ENCODE data around the gene STK24.
A peak's percentile ranks its signal among the peaks of the same experiment; 100 is the strongest.

The STK24 gene

DNA sequence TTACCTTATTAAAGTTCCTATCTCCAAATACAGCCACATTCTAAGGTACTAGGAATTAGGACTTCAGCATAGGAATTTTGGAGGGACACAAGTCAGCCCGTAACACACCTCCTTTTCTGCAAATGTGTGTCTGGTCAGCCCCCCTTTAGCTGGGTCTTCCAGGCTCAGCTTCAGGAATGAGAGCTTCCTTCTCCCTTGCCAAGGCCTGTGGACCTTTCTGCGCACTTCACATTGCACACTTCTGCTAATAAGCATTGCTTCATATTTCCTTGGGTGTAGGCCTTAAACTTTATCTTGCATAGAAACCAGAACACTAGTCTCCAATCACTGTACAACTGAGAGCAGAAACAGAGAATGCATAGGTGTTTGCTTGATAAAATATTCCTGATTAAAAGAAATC, 4.5 kb upstream of the STK24 start:
- H3K36me3 ChIP-seq = no peaks in the 10 kb centered on the region
- H3K4me1 ChIP-seq (ENCODE audit: control insufficient read depth in 1 of 2, insufficient read depth in 1 of 2, low read depth in 1 of 2, low read length in 1 of 2) = peaks cover 22 to 39% of the 10 kb centered on the region in 2 experiments
- no peak for TF ChIP-seq CTCF (IDR thresholded peaks at IDR 0.05)
- no peak overlapping the region for H3K4me3 ChIP-seq (ENCODE audit: low read depth in 1 of 2, low read length in 1 of 2)
- H3K27ac ChIP-seq = peak overlapping the region; percentile 71
- no peaks in the 10 kb centered on the region for H3K27me3 ChIP-seq
- no peaks in the 10 kb centered on the region for H3K9me3 ChIP-seq

- no peaks in the 10 kb centered on the region for H3K36me3 ChIP-seq
- H3K27ac ChIP-seq = no peak overlapping the region
- no peaks in the 10 kb centered on the region for H3K9me3 ChIP-seq
- no peaks in the 10 kb centered on the region for H3K27me3 ChIP-seq
- H3K4me1 ChIP-seq (ENCODE audit: control insufficient read depth in 1 of 2, insufficient read depth in 1 of 2, low read depth in 1 of 2, low read length in 1 of 2) = peaks cover 27 to 42% of the 10 kb centered on the region in 2 experiments
- no peak for TF ChIP-seq CTCF (IDR thresholded peaks at IDR 0.05)
- H3K4me3 ChIP-seq (ENCODE audit: low read depth in 1 of 2, low read length in 1 of 2) = no peak overlapping the region
Measured at GRCh38 chr13:98580420-98580819, 3.5 kb upstream of the STK24 start.

- Histone ChIP-seq H3K27ac (peak overlapping the region; percentile 95), H3K27me3 (no peaks in the 10 kb centered on the region), H3K9me3 (no peaks in the 10 kb centered on the region), H3K4me1 (ENCODE audit: control insufficient read depth in 1 of 2, insufficient read depth in 1 of 2, low read depth in 1 of 2, low read length in 1 of 2) (peaks cover 35 to 59% of the 10 kb centered on the region in 2 experiments), H3K36me3 (no peaks in the 10 kb centered on the region), H3K4me3 (ENCODE audit: low read depth in 1 of 2, low read length in 1 of 2) (peak overlapping the region; percentile 66 to 67)
- no peak for TF ChIP-seq CTCF (IDR thresholded peaks at IDR 0.05)
Measured at GRCh38 chr13:98577836-98578285, 954 bp upstream of the STK24 start.

DNA sequence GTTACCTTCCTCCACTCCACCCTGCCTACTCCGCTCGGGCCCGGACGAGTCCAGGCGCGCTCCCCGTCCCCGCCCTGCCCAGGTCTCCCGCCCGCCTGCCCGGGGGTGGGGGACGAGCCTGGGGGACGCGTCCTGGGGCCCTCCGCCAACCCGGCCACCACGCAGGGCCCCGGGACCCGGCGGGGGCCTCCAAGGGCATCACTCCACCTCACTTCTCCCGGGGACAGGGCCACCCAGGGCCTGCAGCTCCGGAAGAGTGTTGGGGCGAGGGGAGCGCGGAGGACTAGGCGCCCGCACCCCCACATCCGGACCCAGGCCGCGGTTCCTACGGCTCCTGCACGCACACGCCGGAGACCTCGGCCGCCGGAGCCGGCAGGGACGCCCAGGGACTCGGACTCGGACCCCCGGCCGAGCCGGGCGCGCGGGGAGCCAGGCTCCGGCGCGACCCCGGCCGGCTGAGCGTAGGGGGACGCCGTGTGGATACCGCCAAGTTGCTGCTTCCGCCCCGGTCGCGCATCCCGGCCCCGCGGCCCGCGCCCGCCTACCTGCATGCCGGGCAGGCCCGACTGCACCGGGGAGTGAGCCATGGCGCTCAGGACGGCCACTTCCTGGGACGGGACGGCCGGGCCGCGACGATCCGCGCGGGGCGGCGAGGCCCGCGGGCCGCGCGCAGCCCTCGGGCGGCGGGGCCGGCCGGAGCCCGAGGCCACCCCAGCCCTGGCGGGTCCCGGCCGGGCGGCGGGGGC, 534 bp downstream of the STK24 start:
- Histone ChIP-seq H3K36me3 (no peaks in the 10 kb centered on the region), H3K27ac (peak overlapping the region; percentile 95), H3K9me3 (no peaks in the 10 kb centered on the region), H3K4me3 (ENCODE audit: low read depth in 1 of 2, low read length in 1 of 2) (peak overlapping the region; percentile 74 to 94), H3K4me1 (ENCODE audit: control insufficient read depth in 1 of 2, insufficient read depth in 1 of 2, low read depth in 1 of 2, low read length in 1 of 2) (peaks cover 33 to 63% of the 10 kb centered on the region in 2 experiments), H3K27me3 (no peaks in the 10 kb centered on the region)
- TF ChIP-seq CTCF (IDR thresholded peaks at IDR 0.05) = no peak

- TF ChIP-seq CTCF (IDR thresholded peaks at IDR 0.05) = no peak
- peak overlapping the region; percentile 74 to 94 for H3K4me3 ChIP-seq (ENCODE audit: low read depth in 1 of 2, low read length in 1 of 2)
- no peaks in the 10 kb centered on the region for H3K27me3 ChIP-seq
- peaks cover 32 to 63% of the 10 kb centered on the region in 2 experiments for H3K4me1 ChIP-seq (ENCODE audit: control insufficient read depth in 1 of 2, insufficient read depth in 1 of 2, low read depth in 1 of 2, low read length in 1 of 2)
- no peaks in the 10 kb centered on the region for H3K36me3 ChIP-seq
- no peaks in the 10 kb centered on the region for H3K9me3 ChIP-seq
- peak overlapping the region; percentile 95 for H3K27ac ChIP-seq
Measured at GRCh38 chr13:98575904-98576199, 1.1 kb downstream of the STK24 start.
